Hematopoietic multipotent progenitor cell (in vitro differentiated cells): Measurements from ENCODE around the gene PRKCE. TPM values are rescaled to one million over a fixed set of nuclear protein-coding genes. Genes with fewer than 3 reads are reported as not detected.

Experiments used
- DNase-seq, 3 donors: peaks; one replicate each; pipeline ENCODE4 v3.0.0-alpha.2; 2011 to 2015; ENCODE audit warnings: low read depth in 2 of 3, low spot score in 2 of 3
- total RNA-seq: library from RNA; depleted of rRNA; stranded (reverse); fragments of >200 nt; gene quantifications from one replicate; pipeline ENCODE4 v1.2.3, GENCODE V29; 2012

The PRKCE gene
- total RNA-seq = 11.8 TPM

DNA sequence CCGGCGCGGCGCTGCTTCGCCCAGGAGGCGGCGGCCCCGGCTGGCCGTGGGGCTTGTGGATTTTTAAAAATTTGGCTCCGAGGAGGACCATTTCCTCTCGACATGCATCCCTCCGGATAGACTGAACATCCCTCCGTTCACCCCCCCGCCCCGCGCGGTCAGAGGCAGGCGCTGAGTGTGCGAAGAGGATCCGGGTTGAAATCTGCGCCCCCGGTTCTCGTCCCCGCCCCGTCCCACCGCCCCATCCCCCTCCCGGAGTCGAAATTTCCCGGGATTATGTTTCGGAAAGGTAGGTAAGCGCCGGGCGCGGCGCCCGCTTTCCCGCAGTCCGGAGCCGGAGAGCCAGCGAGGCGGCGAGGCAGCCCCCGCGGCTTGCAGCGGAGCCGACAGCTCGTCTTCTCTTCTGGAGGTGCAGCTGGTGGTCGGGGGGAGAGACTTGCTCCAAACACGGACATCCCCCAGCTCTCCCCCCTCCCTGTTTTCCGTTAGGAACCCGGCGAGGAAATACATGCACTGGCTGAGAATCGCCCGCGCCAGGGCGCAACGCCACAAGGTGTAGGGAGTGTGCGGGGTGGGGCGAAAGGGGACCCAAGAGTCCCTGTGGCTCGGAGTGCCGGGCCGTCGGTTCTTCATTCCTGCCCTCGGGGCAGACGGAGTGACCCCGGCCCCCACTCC, at the start of gene PRKCE:
Gene PRKCE, plus strand, starts transcription at position 261 of the 675 bp plus-strand sequence.
- peak in 2 of 3 donors; percentile 29 to 45 for DNase-seq

DNA sequence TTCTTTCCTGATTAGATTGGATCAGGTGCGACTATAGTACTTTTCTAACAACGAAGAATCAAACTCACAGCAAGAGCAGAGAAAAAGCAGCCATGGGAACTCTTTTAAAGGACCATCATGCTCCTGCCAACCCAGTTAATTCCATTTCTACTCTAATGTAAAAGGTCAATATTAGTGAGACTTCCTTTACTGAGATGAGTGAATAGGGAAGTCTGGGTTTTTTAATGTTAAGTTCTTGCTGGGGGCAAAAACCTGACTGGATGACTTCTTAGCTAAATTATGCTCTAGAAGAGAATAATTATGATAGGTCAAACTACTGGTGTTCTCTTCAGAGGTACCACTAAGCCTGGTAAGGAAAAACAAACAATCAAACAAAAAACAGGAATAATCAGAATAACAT, 48.9 kb upstream of the PRKCE start:
- no peak for DNase-seq

DNA sequence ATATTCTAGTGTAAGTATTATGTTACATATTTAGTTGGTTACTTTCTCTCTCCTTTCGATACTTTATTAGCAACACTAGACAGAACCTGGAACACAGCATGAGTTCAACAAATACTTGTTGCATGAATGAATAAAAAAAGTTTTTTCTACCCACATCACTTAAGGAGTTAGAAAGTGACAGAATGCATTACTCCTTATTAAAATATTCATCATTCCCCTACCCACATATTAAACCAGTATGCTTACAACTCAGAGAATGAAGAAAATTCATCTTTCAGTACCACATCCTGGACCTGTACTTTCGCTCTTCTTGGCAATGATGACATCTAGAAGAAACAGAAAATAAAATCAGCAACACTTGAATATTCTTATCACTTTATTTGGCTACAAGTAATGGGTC, 46.4 kb upstream of the PRKCE start:
- DNase-seq = no peak

DNA sequence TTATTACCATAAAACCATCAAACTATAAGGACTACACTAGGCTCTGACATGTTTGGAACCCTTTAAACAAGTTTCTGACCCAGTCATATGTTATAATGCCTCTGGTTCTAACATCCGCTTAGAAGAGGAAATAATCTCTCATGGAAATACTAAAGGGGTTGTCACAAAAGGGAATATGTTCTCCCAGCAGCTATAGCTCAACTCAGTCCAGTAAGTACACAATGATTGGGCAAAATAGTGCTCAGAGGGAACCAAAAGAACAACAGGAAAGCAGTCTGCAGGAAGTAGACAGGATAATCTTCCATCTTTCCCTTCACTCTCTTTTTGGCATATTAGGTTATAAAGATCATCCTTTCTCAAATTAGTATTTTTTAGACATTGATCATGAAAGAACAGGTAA, 44.7 kb upstream of the PRKCE start:
- DNase-seq = no peak

DNA sequence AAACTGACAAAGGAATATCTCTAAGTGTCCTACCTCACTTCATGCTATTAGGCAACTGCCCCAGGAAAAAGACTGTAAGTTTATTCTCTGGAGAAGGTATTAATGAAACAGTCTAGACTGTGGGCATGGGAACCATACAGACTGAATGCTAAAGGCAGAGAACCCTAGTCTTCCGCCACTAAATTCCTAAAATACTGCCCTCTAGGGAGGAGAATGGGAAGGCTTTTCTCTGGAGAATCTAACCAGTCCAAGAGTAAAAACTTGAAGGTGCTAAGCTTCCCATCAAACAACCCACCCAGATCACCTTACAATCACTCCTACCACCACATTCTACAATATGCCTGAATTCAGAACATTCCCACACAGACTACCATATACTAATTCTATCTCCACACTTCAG, 43.8 kb upstream of the PRKCE start:
- no peak for DNase-seq

DNA sequence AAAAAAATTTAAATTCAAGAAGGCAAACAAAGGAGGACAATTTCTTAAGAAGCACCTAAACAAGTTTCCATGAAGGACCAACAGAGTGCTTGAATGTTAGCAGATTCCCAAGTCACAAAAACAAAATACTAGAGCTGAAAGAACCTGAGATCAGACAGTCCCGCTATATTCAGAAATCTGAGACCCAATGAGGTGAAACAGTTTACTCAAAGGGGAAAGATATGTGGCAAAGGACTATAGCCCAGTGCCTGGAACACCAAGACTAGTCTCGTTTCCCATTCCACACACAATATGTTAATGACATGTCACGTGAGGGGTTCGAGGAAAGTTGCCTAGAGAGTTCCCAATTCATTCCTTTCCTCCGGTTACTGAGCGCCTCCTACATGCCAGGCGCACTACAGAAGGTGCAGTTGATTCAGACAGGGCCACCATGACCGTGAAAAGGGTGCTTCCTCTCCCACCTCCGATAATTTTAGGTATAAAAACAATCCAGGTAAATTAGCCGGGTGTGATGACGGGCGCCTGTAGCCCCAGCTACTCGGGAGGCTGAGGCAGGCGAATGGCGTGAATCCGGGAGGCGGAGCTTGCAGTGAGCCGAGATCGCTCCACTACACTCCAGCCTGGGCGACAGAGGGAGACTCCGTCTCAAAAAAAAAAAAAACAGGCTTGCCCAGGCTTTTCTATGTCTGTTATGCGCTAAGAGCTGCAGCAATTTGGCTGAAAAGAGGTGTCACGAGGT, 41.0 kb upstream of the PRKCE start:
- peak; percentile 14 to 56 (median 22) for DNase-seq

DNA sequence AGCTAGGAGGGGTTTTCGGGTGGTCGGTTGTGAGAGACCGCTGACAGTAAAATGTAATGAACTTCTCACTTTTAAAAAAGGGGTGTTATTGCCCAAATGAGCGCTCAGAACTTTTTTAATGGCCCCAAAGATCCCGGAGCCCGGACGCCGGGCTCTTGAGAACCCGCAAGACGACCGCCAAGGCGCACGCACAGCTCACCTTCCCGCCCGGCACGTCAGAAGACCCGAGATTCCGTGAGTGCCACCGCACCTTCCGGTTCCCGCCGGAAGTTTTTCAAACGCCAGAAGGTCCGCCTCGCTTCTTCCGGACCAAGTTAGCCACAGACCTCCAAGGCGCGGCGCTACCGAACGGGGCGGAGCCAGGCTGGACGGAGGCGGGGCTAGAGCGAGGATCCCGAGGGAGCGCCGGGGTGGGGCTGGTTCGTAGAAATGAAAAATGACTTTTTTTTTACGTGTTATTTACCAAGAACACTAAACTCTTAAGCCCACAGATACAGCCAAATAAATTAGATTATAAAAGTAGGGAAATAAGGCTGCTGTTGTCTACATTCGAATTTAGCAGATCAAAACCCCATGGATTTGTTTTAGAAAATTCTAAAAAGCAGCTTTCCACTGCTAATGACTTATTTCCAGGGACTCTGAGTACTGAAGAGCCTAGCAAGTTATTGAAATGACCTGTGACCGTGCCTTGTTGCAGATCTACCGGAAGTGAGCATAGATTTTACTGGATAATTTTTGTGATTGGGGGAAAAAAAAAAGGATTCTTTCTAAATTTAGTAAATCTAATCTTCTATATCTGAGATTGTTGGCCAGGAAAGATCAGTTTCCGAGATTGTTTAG, 40.2 kb upstream of the PRKCE start, which contains the start of gene SRBD1:
Gene SRBD1, minus strand, starts transcription at position 248 of the 840 bp plus-strand sequence. CDS start 5,826 bp downstream, outside the sequence.
- DNase-seq = peak; percentile 60 to 94 (median 87)

DNA sequence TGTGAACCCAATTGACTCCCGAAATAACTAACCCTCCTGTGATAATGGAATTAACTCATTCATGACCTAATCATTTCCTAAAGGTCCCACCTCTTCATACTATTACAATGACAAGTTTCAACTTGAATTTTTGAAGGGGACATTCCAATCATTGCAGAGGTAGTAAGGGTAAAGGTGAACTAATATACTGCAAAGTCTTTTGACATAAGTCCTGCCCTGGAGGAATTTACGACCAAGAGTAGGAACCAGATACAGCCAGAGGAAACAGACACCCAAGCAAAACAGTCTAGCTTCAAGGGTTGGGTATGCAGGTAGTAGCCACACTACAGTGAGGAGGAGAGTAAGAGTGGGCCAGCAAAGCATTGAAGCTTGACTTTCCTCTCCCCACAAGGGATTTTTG, 39.2 kb upstream of the PRKCE start:
- DNase-seq = no peak

DNA sequence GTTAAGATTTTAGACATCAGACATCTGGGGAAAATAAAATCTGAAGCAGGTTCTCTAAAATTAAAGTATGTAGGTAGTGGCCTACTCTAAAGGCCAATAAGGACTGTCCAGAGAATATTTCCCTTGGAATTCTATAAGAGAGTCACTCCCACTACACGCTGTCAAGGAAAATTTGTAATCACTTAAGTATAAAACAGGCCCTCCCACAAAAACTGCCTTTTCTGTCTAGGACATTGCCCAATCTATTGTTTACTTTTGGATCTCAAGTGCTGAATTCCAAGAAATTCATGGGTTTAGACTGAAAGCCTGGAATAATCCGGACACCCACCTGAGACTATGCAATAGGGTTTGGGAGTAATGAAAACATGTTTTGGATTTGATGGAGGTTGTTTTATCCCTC, 38.7 kb upstream of the PRKCE start:
- no peak for DNase-seq

DNA sequence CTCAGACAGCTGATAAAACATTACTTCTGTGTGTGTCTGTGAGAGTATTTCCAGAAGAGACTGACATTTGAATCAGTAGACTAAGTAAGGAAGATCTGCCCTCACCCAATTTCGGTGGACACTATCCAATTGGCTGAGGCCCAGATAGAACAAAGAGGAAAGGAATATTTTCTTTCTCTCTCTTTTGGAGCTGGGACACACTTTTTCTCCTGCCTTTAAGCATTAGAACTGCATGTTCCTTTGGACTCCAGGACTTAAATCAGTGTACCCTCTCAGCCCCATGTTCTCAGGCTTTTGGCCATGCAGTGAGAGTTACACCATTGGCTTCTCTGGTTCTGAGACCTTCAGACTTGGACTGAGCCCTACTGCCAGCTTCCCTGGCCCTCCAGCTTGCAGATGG, 37.1 kb upstream of the PRKCE start:
- DNase-seq = no peak

DNA sequence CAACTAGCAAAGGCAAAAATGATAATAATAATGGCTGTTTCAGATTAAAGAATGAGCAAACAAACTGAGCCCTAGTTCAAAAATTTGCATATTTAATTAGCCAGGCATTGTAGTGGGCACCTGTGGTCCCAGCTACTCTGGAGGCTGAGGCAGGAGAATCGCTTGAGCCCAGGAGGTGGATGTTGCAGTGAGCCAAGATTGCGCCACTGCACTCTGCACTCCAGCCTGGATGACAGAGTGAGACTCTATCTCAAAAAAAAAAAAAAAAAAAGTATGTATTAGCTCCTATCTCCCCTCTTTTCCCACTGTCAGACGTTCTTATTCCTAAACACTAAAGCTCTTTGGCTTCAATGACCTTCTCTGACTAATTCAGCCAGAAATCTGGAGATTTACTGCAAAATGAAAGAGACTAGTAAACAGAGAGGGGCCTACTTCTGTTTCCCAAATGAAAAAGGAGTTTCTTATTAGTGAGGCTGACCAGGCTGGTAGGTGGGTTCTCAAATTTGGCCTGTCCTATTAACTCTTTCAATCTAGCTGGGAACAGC, 36.5 kb upstream of the PRKCE start:
- DNase-seq = no peak

DNA sequence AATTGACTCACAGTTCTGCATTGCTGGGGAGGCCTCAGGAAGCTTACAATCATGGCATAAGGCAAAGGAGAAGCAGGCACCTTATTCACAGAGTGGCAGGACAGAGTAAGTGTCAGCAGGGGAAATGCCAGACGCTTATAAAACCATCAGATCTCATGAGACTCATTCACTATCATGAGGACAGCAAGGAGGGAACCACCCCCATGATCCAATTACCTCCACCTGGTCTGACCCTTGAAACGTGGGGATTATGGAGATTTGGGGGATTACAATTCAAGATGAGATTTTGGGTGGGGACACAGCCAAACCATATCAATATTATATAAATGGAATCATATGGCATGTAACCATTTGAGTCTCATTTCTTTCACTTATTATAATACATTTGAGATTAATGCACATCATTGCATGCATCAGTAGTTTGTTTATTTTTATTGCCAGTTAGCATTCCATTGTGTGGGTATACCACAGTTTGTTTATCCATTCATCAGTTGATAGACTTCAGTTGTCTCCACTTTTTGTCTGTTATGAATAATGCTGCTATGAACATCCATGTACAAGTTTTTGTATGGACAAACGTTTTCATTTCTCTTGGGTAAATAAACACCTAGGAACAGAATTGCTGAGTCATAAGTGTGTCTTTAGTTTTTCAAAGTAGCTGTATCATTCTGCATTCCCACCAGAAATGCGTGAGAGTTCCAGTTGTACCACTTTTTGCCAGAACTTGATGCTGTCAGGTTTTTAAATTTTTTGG, 34.6 kb upstream of the PRKCE start:
- DNase-seq = no peak

DNA sequence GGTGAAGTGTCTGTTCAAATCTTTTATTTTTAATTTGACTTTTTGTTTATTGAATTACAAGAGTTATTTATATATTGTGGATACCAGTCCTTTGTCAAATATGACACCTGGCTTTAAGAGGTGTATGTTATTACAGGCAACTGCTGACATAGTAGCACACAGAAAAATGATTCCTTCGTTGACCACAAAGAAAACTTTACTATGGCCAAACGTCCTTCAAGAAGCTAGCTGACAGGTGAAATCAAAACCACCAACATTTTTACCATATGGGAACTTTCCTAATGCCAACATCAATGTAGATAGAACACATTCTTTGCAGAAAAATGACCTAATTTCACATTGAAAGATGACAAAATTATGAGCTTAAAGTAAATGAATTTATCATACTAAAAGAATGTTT, 34.0 kb upstream of the PRKCE start:
- no peak for DNase-seq

DNA sequence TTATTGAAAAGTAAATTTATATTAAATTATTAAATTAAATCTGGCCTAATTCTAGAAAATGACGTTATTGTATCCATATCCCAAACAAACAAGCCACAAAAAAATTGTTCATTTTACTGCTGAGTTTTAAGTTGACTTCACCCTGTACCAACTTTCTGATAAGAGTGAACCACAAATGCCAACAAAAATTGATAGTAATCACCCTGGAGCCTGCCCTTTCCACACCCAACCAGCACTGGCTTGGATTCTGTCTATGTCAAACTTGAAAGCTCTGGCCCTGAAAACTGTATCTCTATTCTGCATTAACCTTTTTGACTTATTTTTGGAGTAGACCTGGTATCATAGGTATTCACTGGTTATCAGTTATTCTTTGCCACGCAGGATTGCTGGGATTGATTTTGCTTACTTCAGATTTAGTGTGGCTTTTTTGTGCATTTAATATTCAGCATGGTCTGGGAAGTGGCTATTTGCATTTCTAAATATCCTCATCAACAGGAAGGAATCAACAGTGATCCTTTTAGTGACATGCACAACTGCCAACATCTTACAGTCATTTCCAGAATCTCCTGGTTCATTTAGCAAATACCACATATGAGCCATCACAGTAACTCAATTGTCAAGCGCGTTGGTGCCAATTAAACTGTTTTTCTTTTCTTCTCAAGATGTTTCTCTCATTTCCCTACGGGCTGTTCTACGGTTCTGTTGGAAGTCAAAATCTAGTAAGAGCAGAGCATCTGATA, 29.0 kb upstream of the PRKCE start:
- DNase-seq = no peak

DNA sequence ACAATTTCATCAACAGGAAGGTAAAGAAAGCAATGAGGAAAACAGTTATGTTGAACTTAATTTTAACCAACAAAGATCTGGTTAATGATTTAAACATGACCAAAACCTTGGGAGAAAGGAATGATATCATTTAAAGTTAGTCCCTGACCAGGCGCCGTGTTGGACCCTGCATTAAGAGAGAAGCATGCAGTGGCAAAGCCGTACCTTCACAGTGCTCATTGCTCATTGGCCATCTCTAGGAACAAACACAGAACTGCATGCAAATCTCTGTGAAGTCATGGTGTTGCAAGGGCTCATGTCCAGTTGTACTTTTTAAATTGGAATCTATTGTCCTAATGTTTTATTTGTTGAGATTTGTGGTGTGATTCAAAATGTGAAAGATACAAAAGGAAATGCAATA, 28.4 kb upstream of the PRKCE start:
- DNase-seq = no peak

DNA sequence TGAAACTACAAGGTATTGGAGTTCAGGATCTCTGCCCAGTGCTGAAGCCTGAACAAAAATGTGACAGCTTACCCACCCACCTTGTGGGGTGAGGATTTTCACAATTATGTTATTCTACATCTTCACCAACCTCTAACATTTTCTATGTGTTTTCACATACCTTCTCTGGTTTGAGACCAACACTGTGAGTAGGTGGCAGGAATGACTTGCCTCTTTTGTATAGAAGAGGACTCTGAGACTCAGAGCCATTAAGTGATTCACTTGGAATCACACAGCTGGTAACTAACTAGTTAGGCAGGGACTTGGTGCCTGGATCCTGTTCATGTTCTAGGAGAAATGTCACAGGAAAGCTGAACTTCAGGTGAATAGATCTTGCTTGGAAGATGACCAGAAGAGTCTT, 25.7 kb upstream of the PRKCE start:
- no peak for DNase-seq

DNA sequence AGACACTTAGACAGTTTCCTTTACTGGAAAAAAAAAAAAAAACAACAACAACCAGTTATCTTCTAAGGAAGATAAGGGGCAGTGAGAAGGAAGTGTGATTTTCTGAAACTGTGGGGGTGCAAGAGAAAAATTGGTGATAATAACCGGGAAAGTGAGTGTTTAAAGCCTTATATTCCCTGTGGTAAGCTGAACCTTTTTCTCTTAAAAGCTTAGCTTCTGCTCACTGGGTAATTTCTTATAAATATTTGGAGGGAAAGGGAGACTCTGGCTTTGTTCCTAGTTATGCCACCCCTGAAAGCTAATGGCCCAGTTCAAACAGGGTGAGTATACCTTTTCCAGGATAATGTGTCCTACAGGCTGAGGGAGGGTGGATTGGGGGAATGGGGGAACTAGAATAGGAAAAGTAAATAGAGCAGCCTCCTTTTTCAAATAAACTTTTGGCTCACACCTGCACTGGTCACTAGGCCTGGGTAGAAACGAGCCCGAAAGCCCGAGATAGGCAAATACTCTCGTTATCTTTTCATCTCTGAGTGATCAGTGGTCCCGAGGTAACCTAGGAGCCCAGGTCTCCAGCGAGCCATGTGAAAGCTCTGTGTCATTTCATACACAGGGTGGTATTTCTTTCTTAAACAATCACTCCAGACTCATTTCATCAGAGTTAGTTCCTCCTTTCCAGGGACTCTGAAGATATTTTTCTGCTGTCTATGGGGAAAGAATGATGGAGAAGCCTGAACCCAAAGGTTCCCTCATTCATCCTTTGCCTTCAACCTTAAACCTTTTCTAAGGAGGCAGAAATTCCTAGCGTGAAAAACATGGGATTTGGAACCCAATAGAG, 24.9 kb upstream of the PRKCE start:
- DNase-seq = no peak

DNA sequence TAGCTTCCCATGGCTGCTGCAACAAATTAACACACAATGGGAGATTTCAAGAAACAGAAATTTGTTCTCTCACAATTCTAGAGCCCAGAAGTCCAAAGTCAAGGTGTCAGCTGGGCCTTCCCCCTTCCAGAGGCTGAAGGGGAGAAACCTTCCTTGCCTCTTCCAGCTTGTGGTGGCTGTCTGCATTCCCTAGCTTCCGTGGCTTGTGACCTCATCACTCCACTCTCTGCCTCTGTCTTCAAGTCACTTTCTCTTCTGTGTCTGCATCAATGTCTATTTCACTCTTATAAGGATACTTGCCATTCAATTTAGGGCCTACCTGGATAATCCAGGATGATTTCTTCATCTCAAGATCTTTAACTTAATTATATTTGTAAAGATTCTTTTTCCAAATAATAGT, 23.6 kb upstream of the PRKCE start:
- DNase-seq = no peak

DNA sequence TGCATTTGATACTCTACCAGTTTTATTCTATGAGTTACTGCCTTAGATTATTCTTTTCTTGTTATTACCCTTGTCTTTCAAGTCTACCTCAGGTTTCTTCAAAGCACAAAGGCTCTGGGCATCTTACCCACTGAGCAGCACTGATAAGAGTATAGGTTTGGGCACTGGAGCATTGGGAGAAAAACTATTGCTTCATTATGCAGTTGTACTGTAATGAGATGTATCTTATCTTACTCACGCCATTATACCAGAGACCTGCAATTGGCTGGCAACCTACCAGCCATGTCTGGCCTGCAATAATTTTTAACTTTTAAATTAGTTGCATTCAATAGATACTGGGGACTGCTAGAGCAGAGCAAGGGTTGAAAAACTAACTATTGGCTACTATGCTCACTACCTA, 21.5 kb upstream of the PRKCE start:
- DNase-seq = no peak
